Right atrium auricular region (tissue), 2 donors: Measurements from ENCODE around the gene EMILIN2. TPM values are rescaled to one million over a fixed set of nuclear protein-coding genes. Genes with fewer than 3 reads are reported as not detected.
"Not testable (repeated sequence)": the region's sequence is repeated elsewhere in the genome, so short reads cannot be mapped to it uniquely, and the experiment has no call there.

Experiments used
- DNase-seq: peaks from one replicate; pipeline ENCODE4 v3.0.0-alpha.2; 2019; ENCODE audit warnings: low spot score
- H3K27ac ChIP-seq, 2 donors: fragments of 200-600 bp; sonication (generic); 1 replicate in 1 of 2; 2 replicates in 1 of 2; pipeline ENCODE4 v1.5.1; 2016 to 2019
- H3K27me3 ChIP-seq, 2 donors: fragments of 200-600 bp; sonication (generic); one replicate each; pipeline versions ENCODE4 v1.5.1 to v1.6.0; 2017 to 2019
- H3K36me3 ChIP-seq: fragments of 200-600 bp; sonication (generic); one replicate; pipeline ENCODE4 v1.5.1; 2016
- H3K4me1 ChIP-seq, 2 donors: fragments of 200-600 bp; sonication (generic); one replicate each; pipeline versions ENCODE4 v1.5.1 to v1.6.0; 2017 to 2019
- H3K4me3 ChIP-seq, 2 donors: fragments of 200-600 bp; sonication (generic); 1 replicate in 1 of 2; 2 replicates in 1 of 2; pipeline ENCODE4 v1.5.1; 2017 to 2019; ENCODE audit warnings: mild to moderate bottlenecking in 1 of 2, moderate library complexity in 1 of 2
- H3K9me3 ChIP-seq, 2 donors: fragments of 200-600 bp; sonication (generic); one replicate each; pipeline ENCODE4 v1.5.1; 2019
- CTCF ChIP-seq, 2 donors: fragments of 200-600 bp; sonication (generic); IDR thresholded peaks; one replicate each; pipeline ENCODE4 v1.5.1; 2019; ENCODE audit warnings: antibody characterized with exemption in 2 of 2
- total RNA-seq, 2 donors: library from RNA; depleted of rRNA; stranded (reverse); fragments of >200 nt; gene quantifications; one replicate each; pipeline ENCODE4 v1.1.0, GENCODE V29; 2016

EMILIN2 gene
- total RNA-seq, 2 donors from 2014 or later, result 6.9 to 13.2 TPM

DNA sequence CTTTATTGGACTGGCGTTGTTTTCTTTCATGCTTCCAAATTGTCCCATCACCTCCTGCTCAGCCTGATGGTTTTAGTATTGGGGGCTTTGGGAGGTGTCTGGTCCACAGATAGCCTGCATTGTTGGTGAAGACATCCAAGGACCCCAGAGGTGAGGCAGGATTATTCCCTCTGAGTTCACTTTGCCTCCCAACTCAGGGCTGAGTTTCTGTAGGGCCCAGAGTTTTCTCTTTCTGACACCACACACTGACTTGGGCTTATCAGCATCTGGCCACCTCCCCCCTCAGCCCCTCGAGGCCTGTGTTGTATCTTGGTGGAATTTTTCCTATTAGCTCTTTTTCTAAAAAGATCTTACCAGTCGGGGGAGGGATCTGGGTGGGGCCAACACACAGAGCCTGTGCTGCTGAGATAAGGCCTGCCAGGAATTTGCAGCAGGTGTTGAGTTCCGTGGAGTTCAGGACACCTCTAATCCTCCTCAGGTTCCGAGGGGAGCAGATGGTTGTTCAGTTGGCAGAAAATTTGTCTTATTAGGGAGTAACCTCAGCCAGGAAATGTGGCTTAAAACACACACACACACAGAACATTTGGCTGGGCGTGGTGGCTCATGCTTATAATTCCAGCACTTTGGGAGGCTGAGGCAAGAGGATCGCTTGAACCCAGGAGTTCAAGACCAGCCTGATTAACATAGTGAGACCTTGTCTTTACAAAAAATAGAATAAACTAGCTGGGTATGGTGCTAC is 7.3 kb downstream of the EMILIN2 start:
- H3K4me1 ChIP-seq, result peaks cover 0 to 29% of the 10 kb centered on the region in 2 donors
- peak; percentile 57 for DNase-seq
- no peak for TF ChIP-seq CTCF (IDR thresholded peaks at IDR 0.05)
- peaks cover 0 to 2% of the 10 kb centered on the region in 2 donors for H3K27me3 ChIP-seq
- no peaks in the 10 kb centered on the region for H3K36me3 ChIP-seq
- no peak overlapping the region for H3K27ac ChIP-seq
- H3K4me3 ChIP-seq, result no peak overlapping the region
- no peaks in the 10 kb centered on the region for H3K9me3 ChIP-seq

DNA sequence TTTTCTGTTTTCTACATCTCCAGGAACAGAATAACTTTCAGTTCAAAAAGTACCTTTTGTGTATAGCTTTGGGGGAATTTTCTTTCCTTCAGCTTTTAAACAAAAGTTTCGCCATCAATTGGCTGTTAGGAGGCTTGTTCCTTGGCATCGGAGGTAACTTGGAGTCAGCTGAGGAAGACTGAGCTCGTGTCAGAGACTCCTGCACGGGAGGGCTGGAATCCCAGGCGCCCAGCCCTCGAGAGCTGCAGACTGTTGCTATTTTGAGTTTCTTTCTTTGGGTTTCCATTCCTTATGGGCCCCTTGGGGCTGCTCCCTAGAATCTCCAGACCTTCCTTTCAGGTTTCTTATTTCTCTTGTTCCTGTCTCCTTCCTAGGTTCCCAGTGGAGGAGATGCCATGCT is 8.1 kb downstream of the EMILIN2 start:
- Histone ChIP-seq H3K36me3 (no peaks in the 10 kb centered on the region), H3K4me3 (no peak overlapping the region), H3K9me3 (peaks cover 0 to 3% of the 10 kb centered on the region in 2 donors), H3K27me3 (peaks cover 0 to 2% of the 10 kb centered on the region in 2 donors), H3K4me1 (peaks cover 0 to 29% of the 10 kb centered on the region in 2 donors), H3K27ac (peak overlapping the region in 1 of 2 donors; percentile 1)
- peak; percentile 61 for DNase-seq
- TF ChIP-seq CTCF (IDR thresholded peaks at IDR 0.05), result no peak

GRCh38 chr18:2855560-2856350 is 8.9 kb downstream of the EMILIN2 start:
- DNase-seq, result peak; percentile 57
- peak overlapping the region in 1 of 2 donors; percentile 42 for H3K27ac ChIP-seq
- H3K4me3 ChIP-seq, result no peak overlapping the region
- H3K36me3 ChIP-seq, result no peaks in the 10 kb centered on the region
- no peaks in the 10 kb centered on the region for H3K27me3 ChIP-seq
- TF ChIP-seq CTCF (IDR thresholded peaks at IDR 0.05), result no peak
- peaks cover 0 to 5% of the 10 kb centered on the region in 2 donors for H3K9me3 ChIP-seq
- peaks cover 0 to 29% of the 10 kb centered on the region in 2 donors for H3K4me1 ChIP-seq

DNA sequence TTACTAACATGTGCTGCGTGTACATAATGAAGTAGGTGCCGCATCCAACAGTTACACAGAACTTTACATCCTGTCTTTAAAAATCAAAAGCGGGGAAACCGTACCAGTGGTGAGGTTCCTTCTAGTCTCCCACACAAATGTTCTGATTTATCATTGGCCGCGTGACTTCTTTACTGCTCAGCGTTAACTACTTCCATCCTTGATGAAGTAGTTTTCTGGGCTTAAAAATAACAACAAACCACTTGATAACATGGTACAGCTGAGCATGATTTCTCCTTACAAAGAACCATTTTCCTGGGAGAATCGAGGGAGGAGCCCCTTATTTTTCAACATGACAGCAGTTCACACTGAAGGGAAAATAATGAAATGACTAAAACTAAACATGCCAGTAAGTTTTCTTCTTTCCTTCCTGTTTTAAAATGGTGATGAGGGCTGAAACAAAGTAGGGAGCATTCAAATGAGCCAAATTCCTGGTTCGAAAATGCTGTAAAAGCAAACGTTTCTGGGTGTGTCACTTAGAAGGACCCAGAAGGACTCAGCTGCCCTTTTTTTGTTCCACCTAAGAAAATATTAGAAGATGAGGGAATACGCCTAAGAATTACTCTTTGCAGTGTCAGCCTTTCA is 9.9 kb downstream of the EMILIN2 start:
- Histone ChIP-seq H3K36me3 (no peaks in the 10 kb centered on the region), H3K4me1 (peaks cover 0 to 29% of the 10 kb centered on the region in 2 donors), H3K27me3 (no peaks in the 10 kb centered on the region), H3K27ac (peak overlapping the region; percentile 40 to 42), H3K9me3 (peaks cover 0 to 5% of the 10 kb centered on the region in 2 donors), H3K4me3 (no peak overlapping the region)
- TF ChIP-seq CTCF (IDR thresholded peaks at IDR 0.05), result no peak
- peak; percentile 46 for DNase-seq

GRCh38 chr18:2857491-2858131 is 10.8 kb downstream of the EMILIN2 start:
- Histone ChIP-seq H3K4me3 (peak overlapping the region in 1 of 2 donors; percentile 4), H3K27ac (peak overlapping the region; percentile 40 to 42), H3K9me3 (peaks cover 0 to 5% of the 10 kb centered on the region in 2 donors), H3K36me3 (no peaks in the 10 kb centered on the region), H3K4me1 (peaks cover 0 to 29% of the 10 kb centered on the region in 2 donors), H3K27me3 (no peaks in the 10 kb centered on the region)
- DNase-seq, result peak; percentile 96
- TF ChIP-seq CTCF (IDR thresholded peaks at IDR 0.05), result no peak

DNA sequence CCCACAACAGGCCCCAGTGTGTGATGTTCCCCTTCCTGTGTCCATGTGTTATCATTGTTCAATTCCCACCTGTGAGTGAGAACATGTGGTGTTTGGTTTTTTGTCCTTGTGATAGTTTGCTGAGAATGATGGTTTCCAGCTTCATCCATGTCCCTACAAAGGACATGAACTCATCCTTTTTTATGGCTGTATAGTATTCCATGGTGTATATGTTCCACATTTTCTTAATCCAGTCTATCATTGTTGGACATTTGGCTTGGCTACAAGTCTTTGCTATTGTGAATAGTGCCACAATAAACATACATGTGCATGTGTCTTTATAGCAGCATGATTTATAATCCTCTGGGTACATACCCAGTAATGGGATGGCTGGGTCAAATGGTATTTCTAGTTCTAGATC is 13.6 kb downstream of the EMILIN2 start:
- not testable (repeated sequence) for H3K9me3 ChIP-seq, H3K27ac ChIP-seq, DNase-seq, H3K27me3 ChIP-seq, H3K4me3 ChIP-seq, H3K36me3 ChIP-seq
- peaks cover 0 to 18% of the 10 kb centered on the region in 2 donors for H3K4me1 ChIP-seq

DNA sequence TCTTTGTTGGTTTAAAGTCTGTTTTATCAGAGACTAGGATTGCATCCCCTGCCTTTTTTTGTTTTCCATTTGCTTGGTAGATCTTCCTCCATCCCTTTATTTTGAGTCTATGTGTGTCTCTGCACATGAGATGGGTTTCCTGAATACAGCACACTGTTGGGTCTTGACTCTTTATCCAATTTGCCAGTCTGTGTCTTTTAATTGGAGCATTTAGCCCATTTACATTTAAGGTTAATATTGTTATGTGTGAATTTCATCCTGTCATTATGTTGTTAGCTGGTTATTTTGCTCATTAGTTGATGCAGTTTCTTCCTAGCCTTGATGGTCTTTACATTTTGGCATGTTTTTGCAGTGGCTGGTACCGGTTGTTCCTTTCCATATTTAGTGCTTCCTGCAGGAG is 17.2 kb downstream of the EMILIN2 start:
- H3K9me3 ChIP-seq, H3K36me3 ChIP-seq, H3K27me3 ChIP-seq, H3K4me1 ChIP-seq, H3K4me3 ChIP-seq, H3K27ac ChIP-seq, DNase-seq: not testable (repeated sequence)

- not testable (repeated sequence) for H3K27me3 ChIP-seq, H3K36me3 ChIP-seq, DNase-seq, H3K9me3 ChIP-seq, H3K27ac ChIP-seq, H3K4me1 ChIP-seq, H3K4me3 ChIP-seq
These were observed 19.7 kb downstream of the EMILIN2 start for GRCh38 chr18:2866465-2866864.
